NCI-H2196 (cell line): ENCODE results near the gene TUBB3.
"Not testable (repeated sequence)": the region's sequence is repeated elsewhere in the genome, so short reads cannot be mapped to it uniquely, and the experiment has no call there.

Source experiments
- DNase-seq: peaks from one replicate; lab custom pipeline; 2025; ENCODE audit not compliant: unreplicated experiment; lab: John Stamatoyannopoulos, UW

Gene TUBB3

GRCh38 chr16:89917773-89918452 is 5.2 kb upstream of the TUBB3 start:
- DNase-seq = peak; percentile 60

- no peak for DNase-seq
These were observed 4.4 kb upstream of the TUBB3 start, which contains the start of gene MC1R for GRCh38 chr16:89918453-89919347. Gene MC1R (plus strand): TSS chr16:89918862. CDS start chr16:89919259, 397 bp downstream.

- DNase-seq = no peak
These were observed 3.4 kb upstream of the TUBB3 start for GRCh38 chr16:89919535-89920406.

DNA sequence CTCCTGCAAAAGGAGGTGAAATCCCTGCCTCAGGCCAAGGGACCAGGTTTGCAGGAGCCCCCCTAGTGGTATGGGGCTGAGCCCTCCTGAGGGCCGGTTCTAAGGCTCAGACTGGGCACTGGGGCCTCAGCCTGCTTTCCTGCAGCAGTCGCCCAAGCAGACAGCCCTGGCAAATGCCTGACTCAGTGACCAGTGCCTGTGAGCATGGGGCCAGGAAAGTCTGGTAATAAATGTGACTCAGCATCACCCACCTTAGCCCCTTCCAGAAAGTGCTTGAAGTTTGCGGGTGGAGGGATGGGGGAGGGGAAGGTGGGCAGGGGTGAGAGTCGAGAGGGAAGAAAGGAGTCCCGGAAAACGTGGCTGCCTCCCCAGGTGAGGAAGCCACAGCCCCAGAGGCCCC is 2.4 kb upstream of the TUBB3 start:
- no peak for DNase-seq

GRCh38 chr16:89921131-89921701 is 1.9 kb upstream of the TUBB3 start:
- no peak for DNase-seq

- DNase-seq = peak; percentile 13
These were observed 1.3 kb upstream of the TUBB3 start for GRCh38 chr16:89921702-89922476.

- DNase-seq = peak; percentile 39
These were observed 662 bp upstream of the TUBB3 start for GRCh38 chr16:89922477-89922883.

DNA sequence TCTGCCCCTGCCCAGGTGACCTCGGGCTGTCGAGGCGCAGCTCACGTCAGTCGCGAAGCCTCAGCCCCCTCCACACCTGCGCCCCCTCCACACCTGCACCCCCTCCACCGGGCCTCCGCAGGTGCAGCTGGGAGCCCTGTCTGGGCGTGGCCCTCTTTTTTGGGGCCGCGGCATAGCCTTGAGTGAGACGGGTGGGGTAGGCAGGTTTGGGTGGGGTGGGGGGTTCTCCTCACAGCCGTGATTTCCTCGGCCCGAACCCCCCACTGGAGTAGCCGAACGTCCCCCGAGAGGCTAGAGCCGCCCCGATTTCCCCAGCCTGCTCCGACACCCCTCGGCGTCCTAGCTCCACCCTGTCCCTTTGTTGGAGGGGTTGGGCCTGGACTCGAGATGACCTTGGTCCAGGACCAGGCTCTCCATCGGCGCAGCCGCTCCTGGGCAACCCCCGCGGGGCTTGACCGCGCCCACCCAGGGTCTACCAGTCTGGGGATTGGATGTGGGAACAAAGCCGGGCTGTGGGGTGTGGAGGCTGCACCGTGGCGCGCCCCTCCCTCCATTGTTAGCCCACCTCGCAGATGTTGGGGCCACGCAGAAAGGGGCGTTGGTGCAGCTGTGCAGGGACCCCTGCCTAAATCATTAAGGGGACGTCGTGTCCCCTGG is 626 bp downstream of the TUBB3 start:
- DNase-seq = peak; percentile 16

DNA sequence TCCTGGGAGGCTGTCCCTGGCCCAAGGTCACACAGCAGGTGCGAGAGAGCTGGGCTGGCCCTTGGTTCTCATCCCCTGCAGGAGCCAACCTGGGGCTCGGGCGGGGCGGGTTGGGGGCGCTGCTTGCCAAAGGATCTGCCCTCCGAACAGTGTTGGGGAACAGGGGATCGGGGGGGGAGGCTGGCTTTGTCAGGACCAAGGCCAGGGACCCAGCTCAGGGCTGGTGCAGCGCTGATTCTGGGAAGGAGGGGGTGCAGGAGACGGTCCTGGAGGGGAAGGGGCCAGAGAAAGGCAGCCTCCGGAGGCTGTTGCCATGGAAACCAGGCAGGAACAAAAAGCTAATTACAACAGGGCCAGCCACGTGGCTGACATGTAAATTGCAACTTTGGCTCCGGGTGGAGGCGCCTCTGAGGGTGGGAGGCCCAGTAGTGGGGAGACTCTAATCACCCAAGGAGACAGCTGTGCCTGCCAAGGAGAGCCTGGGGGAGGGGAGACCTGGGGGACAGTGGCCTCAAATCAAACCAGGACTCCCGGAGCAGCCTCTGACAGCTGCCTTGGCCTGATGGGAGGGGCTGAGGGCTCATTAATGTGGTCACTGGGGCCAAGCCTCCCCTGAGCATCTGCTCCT is 1.3 kb downstream of the TUBB3 start:
- peak; percentile 18 for DNase-seq

DNA sequence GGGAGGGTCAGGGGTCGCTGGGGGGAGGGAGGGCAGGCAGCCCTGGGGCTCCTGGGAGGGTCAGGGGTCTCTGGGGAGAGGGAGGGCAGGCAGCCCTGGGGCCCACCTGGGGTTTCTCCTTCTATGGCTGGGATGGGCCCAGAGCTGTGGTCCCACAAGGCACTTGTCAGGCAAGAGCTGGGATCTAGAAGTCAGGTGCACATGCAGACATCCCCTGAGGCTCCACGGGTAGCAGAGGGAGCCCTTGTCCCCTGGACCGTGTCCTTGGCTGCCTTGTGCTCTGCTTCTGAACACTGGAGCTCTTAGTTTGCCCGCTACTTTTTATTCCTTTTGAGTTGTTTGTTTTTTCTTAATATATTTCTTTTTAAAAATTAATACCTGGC is 1.8 kb downstream of the TUBB3 start:
- no peak for DNase-seq

- no peak for DNase-seq
These were observed 2.5 kb downstream of the TUBB3 start for GRCh38 chr16:89925596-89926079.

DNA sequence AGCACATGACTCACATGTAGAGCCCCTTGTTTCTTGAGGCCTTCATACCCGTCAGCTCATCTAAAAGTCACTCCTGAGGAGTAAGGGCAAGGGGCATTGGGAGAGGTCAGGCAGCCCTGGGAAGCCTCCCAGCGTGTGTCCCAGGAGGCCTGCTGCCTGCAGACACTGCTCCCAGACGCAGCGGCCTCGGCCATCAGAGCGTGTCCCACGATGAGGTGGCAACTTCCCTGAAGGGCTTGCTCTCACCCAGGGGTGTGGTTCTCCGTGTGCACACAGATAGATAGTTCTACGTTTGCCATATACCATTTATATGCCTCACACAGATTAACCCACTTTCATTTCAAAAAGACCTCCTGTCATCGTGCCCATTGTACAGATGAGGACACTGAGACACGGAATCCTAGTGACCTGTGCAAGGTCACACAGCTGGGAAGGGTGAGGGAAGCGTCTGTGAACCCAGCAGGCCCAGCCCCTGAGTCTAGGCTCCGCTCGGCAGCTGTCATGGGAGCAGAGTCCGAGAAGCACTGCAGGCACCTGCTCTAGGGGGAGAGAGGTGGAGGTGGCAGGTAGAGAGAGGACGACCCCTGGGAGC is 8.3 kb downstream of the TUBB3 start:
- DNase-seq = no peak

DNA sequence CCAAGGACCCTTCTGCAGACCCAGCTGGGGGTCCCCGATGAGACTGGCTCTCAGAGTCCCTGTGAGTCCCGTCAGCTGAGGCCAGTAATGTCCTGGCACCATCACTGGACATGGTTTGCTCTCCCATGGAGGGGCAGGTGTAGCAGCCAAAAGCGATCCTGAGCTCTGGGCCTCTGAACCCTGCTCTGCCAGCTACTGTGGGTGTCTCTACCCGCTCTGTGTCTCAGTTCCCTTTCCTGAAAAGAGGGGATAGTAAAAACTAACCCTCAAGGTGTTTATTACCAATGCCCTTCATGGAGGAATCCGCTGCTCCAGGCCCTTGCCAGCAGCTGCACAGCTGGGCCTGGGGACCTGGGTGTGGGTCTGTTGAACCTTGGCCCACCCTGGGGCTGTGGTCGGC is 8.8 kb downstream of the TUBB3 start:
- no peak for DNase-seq

DNA sequence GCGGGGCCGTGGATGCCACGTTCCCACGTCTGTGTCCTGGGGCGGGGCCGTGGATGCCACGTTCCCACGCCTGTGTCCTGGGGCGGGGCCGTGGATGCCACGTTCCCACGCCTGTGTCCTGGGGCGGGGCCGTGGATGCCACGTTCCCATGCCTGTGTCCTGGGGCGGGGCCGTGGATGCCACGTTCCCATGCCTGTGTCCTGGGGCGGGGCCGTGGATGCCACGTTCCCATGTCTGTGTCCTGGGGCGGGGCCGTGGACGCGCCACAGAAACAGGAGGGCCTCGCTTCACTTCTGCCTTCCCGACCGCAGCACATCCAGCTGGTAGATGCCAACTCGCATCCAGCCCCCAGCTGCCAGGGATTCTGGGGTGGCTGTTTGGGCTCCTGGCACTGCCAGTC is 10.9 kb downstream of the TUBB3 start:
- DNase-seq = not testable (repeated sequence)

DNA sequence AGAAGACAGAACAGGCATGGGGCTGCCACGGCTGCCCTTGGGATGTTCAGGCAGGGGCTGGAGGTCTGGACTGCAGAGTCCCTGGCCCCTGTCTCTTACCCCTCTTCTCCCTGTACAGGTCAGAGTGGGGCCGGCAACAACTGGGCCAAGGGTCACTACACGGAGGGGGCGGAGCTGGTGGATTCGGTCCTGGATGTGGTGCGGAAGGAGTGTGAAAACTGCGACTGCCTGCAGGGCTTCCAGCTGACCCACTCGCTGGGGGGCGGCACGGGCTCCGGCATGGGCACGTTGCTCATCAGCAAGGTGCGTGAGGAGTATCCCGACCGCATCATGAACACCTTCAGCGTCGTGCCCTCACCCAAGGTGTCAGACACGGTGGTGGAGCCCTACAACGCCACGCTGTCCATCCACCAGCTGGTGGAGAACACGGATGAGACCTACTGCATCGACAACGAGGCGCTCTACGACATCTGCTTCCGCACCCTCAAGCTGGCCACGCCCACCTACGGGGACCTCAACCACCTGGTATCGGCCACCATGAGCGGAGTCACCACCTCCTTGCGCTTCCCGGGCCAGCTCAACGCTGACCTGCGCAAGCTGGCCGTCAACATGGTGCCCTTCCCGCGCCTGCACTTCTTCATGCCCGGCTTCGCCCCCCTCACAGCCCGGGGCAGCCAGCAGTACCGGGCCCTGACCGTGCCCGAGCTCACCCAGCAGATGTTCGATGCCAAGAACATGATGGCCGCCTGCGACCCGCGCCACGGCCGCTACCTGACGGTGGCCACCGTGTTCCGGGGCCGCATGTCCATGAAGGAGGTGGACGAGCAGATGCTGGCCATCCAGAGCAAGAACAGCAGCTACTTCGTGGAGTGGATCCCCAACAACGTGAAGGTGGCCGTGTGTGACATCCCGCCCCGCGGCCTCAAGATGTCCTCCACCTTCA is 11.7 kb downstream of the TUBB3 start:
- no peak for DNase-seq

- DNase-seq = not testable (repeated sequence)
These were observed 12.5 kb downstream of the TUBB3 start for GRCh38 chr16:89935620-89936019.

GRCh38 chr16:89936034-89936433 is 12.9 kb downstream of the TUBB3 start:
- no peak for DNase-seq

GRCh38 chr16:89936508-89936907 is 13.4 kb downstream of the TUBB3 start:
- DNase-seq = no peak
